Left kidney (tissue), 2 donors: Measurements from ENCODE around the gene STIM2. TPM values are rescaled to one million over a fixed set of nuclear protein-coding genes. Genes with fewer than 3 reads are reported as not detected.
"Not testable (repeated sequence)": the region's sequence is repeated elsewhere in the genome, so short reads cannot be mapped to it uniquely, and the experiment has no call there.

Experiments used
- DNase-seq: peaks from one replicate; pipeline ENCODE4 v3.0.0-alpha.2; 2013
- polyA plus RNA-seq: library from polyadenylated mRNA; unstranded; fragments of 120-200 nt; gene quantifications from one replicate; pipeline ENCODE4 v1.2.1, GENCODE V29; 2013; ENCODE audit not compliant: insufficient read length

The STIM2 gene
- polyA plus RNA-seq, 1 donor, result 44.3 TPM

DNA sequence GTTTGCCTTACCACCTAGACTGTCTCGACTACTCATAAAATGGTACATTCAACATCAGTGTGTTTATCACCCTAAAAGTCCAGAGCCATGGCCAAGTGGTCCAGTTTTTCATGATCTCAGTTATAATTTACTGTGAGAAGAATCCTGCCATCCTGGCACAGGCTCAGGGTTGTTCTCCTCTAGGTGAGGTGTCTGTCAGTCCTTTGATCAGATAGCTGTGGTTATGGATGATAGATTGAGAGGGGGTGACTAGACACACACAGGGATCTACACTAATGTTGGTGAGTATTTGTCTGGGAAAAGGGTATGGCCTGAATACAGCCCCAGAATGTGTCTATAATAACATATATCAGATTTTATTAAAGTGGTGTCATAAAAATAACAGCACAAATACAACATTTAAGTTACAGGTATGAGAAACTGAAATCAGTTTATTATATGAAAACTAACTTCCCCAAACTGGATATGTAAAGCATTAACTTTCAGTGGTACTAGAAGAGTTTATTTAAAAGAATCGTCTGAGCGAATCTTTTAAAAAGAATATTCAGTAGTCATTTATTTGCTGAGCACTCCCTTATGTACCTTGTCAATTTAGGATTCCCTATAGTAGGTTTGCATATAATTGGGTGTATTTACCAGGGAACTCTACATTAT is 93.3 kb downstream of the STIM2 start:
- no peak for DNase-seq

DNA sequence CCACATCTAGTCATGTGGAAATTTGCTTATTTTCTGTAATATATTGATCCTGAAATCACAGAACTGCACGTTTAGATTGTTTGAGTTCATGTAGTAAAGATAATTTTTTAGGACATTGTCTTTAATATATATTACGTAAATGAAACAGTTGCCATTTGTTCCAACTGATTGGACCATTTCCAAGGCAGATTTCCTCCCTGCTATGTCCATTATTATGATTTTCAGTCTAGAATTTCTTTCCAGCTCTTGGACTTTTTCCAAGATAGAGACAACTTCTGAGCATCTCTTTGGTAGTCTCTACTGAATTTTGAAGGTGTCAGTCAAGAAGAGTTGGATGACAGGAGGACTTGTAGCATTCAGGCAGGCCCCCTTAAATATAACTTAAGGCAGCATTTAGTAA is 94.6 kb downstream of the STIM2 start:
- DNase-seq, result no peak

GRCh38 chr4:26958925-26959653 is 98.4 kb downstream of the STIM2 start:
- no peak for DNase-seq

GRCh38 chr4:26959654-26960047 is 99.0 kb downstream of the STIM2 start:
- DNase-seq, result no peak

DNA sequence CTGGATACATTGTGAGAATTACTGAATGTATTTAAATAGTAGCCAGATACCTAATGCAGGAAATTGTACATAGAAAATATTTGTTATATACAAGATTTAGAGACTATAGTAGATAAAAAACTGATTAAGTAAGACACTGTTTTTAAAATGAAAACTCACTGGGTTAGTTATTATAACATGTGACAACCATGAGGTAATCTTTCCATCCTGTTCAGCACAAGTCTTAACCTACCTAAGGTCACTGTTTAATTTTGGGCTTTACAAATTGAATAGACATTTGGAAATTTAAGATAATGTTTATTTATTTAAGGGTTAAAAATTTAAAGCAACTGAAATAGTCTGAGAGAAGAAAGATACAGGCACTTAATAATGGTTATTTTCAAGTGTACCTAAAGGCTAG is 102.1 kb downstream of the STIM2 start:
- DNase-seq, result no peak

DNA sequence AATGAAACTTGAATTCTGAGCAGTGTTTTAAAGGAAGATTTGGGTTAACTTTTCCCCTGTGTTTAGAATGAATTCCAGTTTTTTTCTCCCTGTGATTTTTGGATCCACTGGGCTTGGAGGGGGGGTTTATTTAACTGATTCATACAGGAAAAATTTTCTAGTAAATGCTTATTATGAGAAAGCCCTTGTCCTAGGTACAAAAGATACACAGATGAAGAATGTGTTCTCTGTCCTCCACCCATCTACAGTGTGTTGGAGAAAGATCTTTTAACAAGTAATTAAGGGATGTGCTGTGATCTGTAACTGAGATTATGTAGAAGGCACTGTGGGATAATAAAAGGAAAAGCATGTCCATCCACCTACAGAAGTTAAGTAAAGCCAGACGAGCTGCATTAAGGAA is 103.9 kb downstream of the STIM2 start:
- no peak for DNase-seq

DNA sequence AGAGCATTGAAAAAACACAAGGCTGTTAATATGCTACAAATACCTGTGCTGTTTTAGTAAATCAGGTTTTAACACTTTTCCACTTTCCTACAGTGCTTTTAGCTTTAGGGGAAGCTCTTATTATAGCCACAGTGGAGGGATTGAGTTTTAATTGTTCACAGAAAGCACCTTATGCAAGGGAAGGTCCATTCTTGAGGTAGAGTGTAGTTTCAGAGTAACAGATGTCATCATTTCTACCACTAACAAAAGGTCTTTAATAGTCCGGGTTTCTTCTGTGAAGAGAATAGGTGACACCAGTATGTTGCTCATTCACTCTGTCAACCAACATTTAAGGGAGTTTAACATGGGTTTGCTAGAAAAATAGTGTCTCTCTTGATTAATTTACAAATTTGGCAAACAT is 104.4 kb downstream of the STIM2 start:
- no peak for DNase-seq

- DNase-seq, result not testable (repeated sequence)
Measured at GRCh38 chr4:26975464-26976181, 115.0 kb downstream of the STIM2 start.

DNA sequence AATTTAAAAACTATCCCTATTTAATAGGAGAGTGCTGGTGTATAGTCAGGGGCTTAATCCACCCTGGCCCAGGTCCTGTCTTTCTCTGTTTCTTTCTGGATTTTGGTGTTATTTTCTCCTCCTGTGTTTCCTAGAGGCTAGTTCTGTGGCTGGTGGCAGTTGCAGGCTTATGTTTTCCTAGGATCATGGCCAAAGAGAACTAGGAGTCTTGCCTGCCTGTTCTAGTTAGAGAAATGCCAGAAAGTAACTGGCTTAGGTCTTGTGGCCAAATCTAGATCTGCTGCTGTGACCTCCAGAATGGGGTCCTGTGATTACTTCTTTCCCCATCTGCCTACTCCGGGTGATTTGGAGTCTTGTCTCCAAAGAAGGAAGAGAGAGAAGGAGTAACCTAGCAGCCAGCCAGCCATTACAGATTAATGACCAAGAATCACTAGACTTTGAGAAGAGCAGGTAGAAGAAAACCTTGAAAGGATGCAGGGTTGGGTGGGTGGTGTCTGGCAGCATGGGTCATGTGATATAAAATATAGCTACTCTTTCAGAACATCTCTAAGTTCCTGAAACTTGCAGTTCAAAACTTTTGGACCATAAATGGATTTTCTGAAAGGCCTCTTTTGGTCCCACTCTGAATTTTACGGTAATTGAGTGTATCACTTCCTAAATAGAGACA is 117.9 kb downstream of the STIM2 start:
- DNase-seq, result no peak

DNA sequence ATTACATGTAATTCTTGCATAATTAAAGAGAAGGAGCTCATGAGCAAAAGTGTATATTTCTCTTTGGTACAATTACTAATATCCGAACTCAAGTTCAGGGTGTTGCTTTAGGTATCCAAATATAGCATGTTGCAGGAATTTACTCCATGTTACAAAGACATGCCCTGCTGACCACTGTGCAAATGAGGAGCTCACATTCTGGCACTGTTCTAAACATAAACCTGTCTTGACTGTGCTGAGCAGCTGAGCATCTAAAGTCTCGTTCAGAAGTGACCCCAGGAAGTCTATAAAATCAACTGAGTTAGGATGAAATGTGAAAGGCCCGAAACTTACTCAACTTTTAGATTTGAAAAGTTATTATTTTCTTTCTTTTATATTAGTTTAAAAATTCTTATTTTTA is 124.3 kb downstream of the STIM2 start:
- no peak for DNase-seq

DNA sequence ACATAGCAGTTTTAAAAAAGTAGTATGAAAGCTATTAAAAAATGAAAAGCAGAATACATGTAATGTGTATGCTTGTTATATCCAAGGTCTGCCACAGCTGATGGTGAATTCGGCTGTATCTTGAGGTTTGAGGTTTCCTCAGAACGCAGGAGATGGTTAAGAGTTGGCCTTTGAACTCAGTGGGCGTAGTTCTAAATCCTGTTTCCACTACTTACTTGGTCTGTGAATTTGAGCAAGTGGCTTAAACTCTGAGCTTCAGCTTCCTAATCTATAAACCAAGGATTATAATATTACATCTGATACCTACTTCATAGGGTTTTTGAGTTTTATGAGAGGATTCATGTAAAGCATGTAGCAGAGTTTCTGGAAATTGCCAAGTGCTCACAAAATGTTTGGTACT is 125.2 kb downstream of the STIM2 start:
- no peak for DNase-seq

DNA sequence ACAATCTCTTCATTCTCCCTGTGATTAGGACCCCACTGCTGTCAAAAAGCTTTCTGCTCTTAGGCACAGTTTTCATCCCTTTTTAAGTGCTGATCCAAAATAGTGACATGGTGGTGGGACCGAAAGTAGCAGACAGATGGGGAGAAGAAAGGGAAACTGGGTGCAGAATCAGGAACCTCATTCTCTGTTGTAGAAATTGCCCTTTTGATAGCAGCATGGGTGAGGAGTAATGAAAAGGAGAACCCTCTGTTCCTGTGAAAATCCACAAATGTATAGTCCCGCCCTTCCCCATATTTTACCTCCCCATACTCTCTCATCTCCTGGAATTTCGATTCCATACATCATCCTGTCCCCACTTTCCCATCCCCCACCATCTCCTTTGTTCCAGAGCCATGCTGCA is 126.5 kb downstream of the STIM2 start:
- DNase-seq, result no peak

DNA sequence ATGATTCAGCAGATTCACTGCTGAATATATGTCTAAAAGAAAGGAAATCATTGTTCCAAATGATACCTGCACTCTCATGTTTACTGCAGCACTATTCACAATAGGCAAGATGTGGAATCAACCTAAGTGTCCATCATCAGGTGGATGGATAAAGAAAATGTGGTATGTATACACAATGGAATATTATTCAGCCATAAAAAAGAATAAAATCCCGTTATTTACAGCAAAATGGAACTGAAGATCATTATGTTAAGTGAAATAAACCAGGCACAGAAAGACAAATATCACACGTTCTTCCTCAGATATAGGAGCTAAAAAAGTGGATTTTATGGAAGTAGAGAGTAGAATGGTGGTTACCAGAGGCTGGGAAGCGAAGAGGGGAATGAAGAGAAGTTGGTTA is 130.4 kb downstream of the STIM2 start:
- no peak for DNase-seq

GRCh38 chr4:26992657-26993361 is 132.2 kb downstream of the STIM2 start:
- peak; percentile 30 for DNase-seq

DNA sequence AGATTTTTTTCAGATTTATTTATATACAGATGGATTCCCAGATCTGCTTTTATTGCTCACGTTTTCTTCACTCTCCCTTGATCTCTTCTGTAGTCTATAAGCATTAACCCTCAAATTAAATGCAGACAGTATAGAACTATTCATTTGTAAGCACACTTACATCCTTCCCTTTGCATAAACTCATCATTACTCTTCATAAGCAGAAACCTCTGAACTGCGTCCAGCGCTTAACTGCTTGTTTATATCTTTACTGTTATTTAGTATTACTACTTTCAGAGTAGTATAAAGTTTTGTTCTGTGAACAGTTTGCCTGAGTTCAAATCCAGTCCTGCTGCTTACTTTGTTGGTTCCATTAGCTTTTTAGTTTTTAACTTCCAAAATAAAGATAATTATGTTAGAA is 132.9 kb downstream of the STIM2 start:
- DNase-seq, result no peak

DNA sequence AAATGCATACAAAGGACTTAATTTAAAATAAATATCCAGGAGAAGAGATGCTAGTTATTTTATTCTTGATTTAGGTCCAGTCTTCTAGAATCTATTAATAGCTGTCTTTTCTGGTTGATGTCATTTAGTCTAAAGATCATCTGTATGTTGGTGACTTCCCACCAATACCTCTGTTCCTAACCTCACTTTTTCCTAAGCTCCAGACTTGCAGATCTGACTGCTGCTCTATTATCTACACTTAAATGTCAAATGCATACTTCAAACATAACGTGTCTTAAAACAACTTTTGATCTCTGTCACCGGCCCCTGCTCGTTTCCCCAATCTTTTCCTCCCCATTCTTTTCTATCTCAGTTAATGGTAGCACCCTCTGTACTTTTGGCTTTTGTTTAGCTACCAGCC is 133.3 kb downstream of the STIM2 start:
- DNase-seq, result no peak

- no peak for DNase-seq
Measured at GRCh38 chr4:26995316-26995715, 134.7 kb downstream of the STIM2 start.

DNA sequence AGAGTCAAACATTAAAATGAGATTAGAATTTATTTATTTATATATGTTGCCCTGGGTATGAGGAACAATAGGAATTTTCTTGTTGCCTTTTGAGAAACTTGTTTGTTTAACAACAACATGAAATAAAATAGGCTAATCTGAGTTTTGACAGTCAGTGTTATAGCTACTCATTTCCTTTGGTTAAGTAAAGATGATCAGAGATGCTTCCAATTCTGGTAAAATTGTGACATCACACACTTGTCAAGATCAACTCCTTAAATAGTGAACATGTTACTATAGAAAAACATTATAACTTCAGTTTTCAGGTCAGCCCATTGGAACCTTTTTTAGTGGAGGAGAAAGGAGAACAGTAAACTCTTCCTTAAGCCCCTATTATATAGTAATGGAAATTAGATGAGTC is 136.1 kb downstream of the STIM2 start:
- DNase-seq, result no peak

GRCh38 chr4:26999689-27000088 is 139.0 kb downstream of the STIM2 start:
- DNase-seq, result no peak

DNA sequence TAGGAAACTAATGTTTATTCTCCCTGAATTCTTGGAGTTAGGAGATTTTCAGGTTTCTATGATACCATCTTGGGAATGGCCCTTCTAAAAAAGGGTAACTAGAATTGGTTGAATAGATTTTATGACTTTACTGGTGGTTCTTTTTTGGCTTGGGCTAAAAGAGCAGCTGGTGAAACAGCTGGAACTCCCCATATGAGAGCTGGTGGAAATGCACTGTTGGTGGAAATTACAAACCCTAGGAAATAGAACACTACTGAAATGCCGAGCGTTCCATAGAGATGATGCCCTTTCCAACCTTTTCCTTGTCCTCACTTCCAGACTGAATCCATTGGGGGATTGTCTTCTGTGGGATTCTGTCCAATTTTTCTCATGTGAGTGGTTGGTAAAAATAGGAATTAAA is 139.5 kb downstream of the STIM2 start:
- no peak for DNase-seq

- no peak for DNase-seq
Measured at GRCh38 chr4:27000820-27001219, 140.2 kb downstream of the STIM2 start.
